Measurements from ENCODE around the gene TNS3.

GRCh38 chr7:47484457-47484856 lies 97.5 kb downstream of the TNS3 start:
- TF ChIP-seq EZH2 (IDR thresholded peaks at IDR 0.05; ENCODE audit: borderline replicate concordance, insufficient read depth, low read depth, low read length, poor library complexity, severe bottlenecking) (no peak), CTCF (IDR thresholded peaks at IDR 0.05) (no peak)

Data from B cell (primary cell).